HepG2 (cell line): ENCODE data around the gene ALDH18A1. TPM values are rescaled to one million over a fixed set of nuclear protein-coding genes. Genes with fewer than 3 reads are reported as not detected.
A peak's percentile ranks its signal among the peaks of the same experiment; 100 is the strongest.

Source experiments
- ARID5B ChIP-seq: IDR thresholded peaks from 2 replicates; pipeline ENCODE4 v1.4.0; 2020; ENCODE audit warnings: mild to moderate bottlenecking, missing genetic modification reagents
- HNF4A ChIP-seq: sonication (generic); formaldehyde crosslinking; IDR thresholded peaks from 2 replicates; pipeline ENCODE4 v1.4.0; 2020; ENCODE audit warnings: missing genetic modification reagents
- KIAA2018 ChIP-seq: sonication (generic); formaldehyde crosslinking; IDR thresholded peaks from 2 replicates; pipeline ENCODE4 v1.5.0; 2020; ENCODE audit warnings: mild to moderate bottlenecking, missing genetic modification reagents, borderline replicate concordance
- RARA ChIP-seq: IDR thresholded peaks from 2 replicates; pipeline ENCODE4 v1.6.1; 2016; ENCODE audit warnings: missing genetic modification reagents, missing compliant biosample characterization
- ZBTB43 ChIP-seq: sonication (generic); formaldehyde crosslinking; conservative IDR thresholded peaks from 2 replicates; pipeline ENCODE4 v1.4.0; 2020; ENCODE audit warnings: missing genetic modification reagents
- ZNF407 ChIP-seq: sonication (generic); formaldehyde crosslinking; IDR thresholded peaks from one replicate; pipeline ENCODE4 v1.5.1; 2020; ENCODE audit warnings: mild to moderate bottlenecking, missing genetic modification reagents; ENCODE audit errors: not compliant biosample characterization
- polyA plus RNA-seq, 8 experiments: library from polyadenylated mRNA; depleted of rRNA in 3 of 8; stranded (reverse) in 7 of 8; unstranded in 1 of 8; fragments of >200 nt; fragmentation: Illumina TruSeq in 4 of 8; extraction: Trizol in 4 of 8; gene quantifications; 2 replicates each; pipeline versions ENCODE4 v1.2.1 to v1.2.3, GENCODE V29; 2011 to 2016; ENCODE audit warnings: low read depth in 4 of 8, missing spikeins in 1 of 8, mixed read lengths in 1 of 8; ENCODE audit not compliant: insufficient read depth in 1 of 8
- total RNA-seq, 5 experiments: library from RNA; depleted of rRNA; stranded (reverse); fragments of >200 nt; fragmentation: Illumina TruSeq; extraction: Trizol; gene quantifications; 2 replicates each; pipeline ENCODE4 v1.2.3, GENCODE V29; 2016; ENCODE audit warnings: low read depth in 1 of 5

The ALDH18A1 gene
- total and polyA plus RNA-seq, 2 of the 13 experiments (the other 11 are each of a cell fraction or from before 2014, with no cell fraction given) = 180 to 263 TPM

- TF ChIP-seq KIAA2018 (CRISPR knock-in tag) = no peak
- TF ChIP-seq ZNF407 (CRISPR knock-in tag) = no peak
- no peak for TF ChIP-seq ZBTB43 (CRISPR knock-in tag)
- TF ChIP-seq ARID5B (CRISPR knock-in tag) = 0 out of 2 replicates have a peak, but pooled peaks have one; percentile 10
- peak; percentile 45; the same call in 1 of the 2 replicates for TF ChIP-seq RARA (CRISPR knock-in tag)
- no peak for TF ChIP-seq HNF4A (CRISPR knock-in tag)
These were observed 54.1 kb downstream of the ALDH18A1 start (continued) for GRCh38 chr10:95602382-95602781.
